Psoas muscle (tissue), 8 donors: Measurements from ENCODE around the gene SLC35A4. TPM values are rescaled to one million over a fixed set of nuclear protein-coding genes. Genes with fewer than 3 reads are reported as not detected.
"Not testable (repeated sequence)": the region's sequence is repeated elsewhere in the genome, so short reads cannot be mapped to it uniquely, and the experiment has no call there.

Experiments used
- ATAC-seq, 4 donors: fragments of 200-7000 bp; cut with Tn5 transposase; one replicate each; pipeline ENCODE4 v1.9.1; 2020; ENCODE audit warnings: moderate library complexity in 3 of 4, mild to moderate bottlenecking in 2 of 4
- DNase-seq, 2 donors: peaks; one replicate each; pipeline ENCODE4 v3.0.0-alpha.2; 2020
- H3K27ac ChIP-seq: fragments of 200-600 bp; one replicate; pipeline ENCODE4 v1.8.0; 2022
- H3K27me3 ChIP-seq, 3 donors: fragments of 200-600 bp in 1 of 3; one replicate each; pipeline versions ENCODE4 v1.6.1 to v1.8.0; 2013 to 2022; ENCODE audit warnings: low read length in 2 of 3, mild to moderate bottlenecking in 2 of 3, moderate library complexity in 1 of 3; ENCODE audit not compliant: insufficient read depth in 3 of 3
- H3K36me3 ChIP-seq, 2 donors: fragments of 200-600 bp in 1 of 2; one replicate each; pipeline versions ENCODE4 v1.6.1 to v1.8.0; 2013 to 2022; ENCODE audit warnings: low read depth in 1 of 2, mild to moderate bottlenecking in 1 of 2, moderate library complexity in 1 of 2; ENCODE audit not compliant: insufficient read depth in 1 of 2
- H3K4me1 ChIP-seq: fragments of 200-600 bp; one replicate; pipeline ENCODE4 v1.8.0; 2022
- H3K4me3 ChIP-seq: fragments of 200-600 bp; one replicate; pipeline ENCODE4 v1.8.0; 2022; ENCODE audit warnings: mild to moderate bottlenecking
- H3K9me3 ChIP-seq: fragments of 200-600 bp; one replicate; pipeline ENCODE4 v1.8.0; 2022
- WGBS, 3 donors: extraction: QIAGEN DNeasy Blood & Tissue Kit; methylation state at CpG; one replicate each; pipeline versions ENCODE4 v1.1.6 to v1.1.7; 2013; 5-methylcytosine and 5-hydroxymethylcytosine counted together
- intact Hi-C, 2 donors: fragments of 100-400 bp; cut with DNase I; formaldehyde crosslinking; loops; one replicate each; pipeline versions ENCODE4 v1.11.0 to v1.14.2; 2022
- polyA plus RNA-seq, 3 donors: library from polyadenylated mRNA; stranded (reverse); fragments of 200-250 nt; gene quantifications; one replicate each; pipeline ENCODE4 v1.2.3, GENCODE V29; 2013
- total RNA-seq, 4 donors: library from RNA; stranded (reverse); fragmentation: NEBNext Ultra II Directional in 2 of 4; extraction: Animal tissue kit (Norgen Biotek cat#: 25700) in 2 of 4; gene quantifications; one replicate each; pipeline versions ENCODE4 v1.2.1 to v1.2.4, GENCODE V29; 2021 to 2023
- TF ChIP-seq, protein P1 (sequence below): fragments of 200-600 bp; IDR thresholded peaks from one replicate; pipeline ENCODE4 v1.8.0; 2022; ENCODE audit warnings: antibody characterized with exemption
- donor health status: healthy with polysubstance abuse.
- donor health status: DM: no; HTN: no; CAD: no; lungs with moderate emphysema.
- donor health status: Bipolar disorder and iron deficiency.
- donor health status: healthy.
- donor health status: DM: yes; HTN: yes; CAD: no.
- donor health status: DM: no; HTN: no; CAD: no.
- donor health status: DM: no; HTN: no; CAD: no.
- donor health status: DM: yes; HTN: yes; CAD: no.

Gene SLC35A4
- total and polyA plus RNA-seq, 7 donors = 49.9 to 149 (median 108) TPM

DNA sequence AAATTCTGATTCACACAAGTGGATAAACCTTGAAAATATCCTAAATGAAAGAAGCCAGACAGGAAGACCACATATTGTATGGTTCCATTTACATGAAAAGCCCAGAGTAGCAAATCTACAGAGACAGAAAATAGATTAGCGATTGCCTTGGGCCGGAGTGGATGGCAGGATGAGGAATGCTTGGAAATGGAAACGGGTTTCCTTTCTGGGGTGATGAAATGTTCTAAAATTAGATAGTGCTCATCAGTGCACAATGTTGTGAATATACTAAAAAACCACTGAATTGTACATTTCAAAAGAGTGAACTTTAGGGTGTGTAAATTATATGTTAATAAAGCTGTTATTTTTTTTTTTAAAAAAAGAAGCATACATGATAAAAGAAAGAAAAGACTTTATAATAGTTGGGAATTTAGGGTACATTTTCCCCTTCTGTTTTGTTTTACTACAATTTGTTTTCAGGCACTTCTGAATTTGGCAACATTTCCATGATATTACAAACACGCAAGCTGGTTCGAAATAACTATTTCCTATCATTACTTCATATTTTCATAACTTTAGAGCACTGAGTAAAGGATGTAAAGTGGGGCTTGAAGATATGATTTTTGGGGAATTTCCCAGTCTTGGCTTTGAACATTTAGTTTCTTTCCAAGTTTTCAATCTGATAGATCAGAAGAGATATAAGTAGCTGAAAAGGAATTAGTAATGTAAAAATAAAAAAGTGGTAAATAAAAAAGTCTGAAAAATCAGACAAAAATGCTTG is 23.9 kb downstream of the SLC35A4 start:
- H3K4me1 ChIP-seq = peaks cover 11% of the 10 kb centered on the region
- ATAC-seq (peak; percentile 73 to 85 (median 76)), DNase-seq (no peak)
- H3K9me3 ChIP-seq = no peaks in the 10 kb centered on the region
- TF ChIP-seq, protein P1, sequence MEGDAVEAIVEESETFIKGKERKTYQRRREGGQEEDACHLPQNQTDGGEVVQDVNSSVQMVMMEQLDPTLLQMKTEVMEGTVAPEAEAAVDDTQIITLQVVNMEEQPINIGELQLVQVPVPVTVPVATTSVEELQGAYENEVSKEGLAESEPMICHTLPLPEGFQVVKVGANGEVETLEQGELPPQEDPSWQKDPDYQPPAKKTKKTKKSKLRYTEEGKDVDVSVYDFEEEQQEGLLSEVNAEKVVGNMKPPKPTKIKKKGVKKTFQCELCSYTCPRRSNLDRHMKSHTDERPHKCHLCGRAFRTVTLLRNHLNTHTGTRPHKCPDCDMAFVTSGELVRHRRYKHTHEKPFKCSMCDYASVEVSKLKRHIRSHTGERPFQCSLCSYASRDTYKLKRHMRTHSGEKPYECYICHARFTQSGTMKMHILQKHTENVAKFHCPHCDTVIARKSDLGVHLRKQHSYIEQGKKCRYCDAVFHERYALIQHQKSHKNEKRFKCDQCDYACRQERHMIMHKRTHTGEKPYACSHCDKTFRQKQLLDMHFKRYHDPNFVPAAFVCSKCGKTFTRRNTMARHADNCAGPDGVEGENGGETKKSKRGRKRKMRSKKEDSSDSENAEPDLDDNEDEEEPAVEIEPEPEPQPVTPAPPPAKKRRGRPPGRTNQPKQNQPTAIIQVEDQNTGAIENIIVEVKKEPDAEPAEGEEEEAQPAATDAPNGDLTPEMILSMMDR = no peak
- H3K36me3 ChIP-seq = no peaks in the 10 kb centered on the region
- no peak overlapping the region for H3K4me3 ChIP-seq
- peak overlapping the region; percentile 36 for H3K27ac ChIP-seq
- intact Hi-C loops = no loop called here
- H3K27me3 ChIP-seq = no peaks in the 10 kb centered on the region
- 22 to 35% (median 31%) methylated on average over 5 of the region's 5 CpGs for WGBS, 3 donors

DNA sequence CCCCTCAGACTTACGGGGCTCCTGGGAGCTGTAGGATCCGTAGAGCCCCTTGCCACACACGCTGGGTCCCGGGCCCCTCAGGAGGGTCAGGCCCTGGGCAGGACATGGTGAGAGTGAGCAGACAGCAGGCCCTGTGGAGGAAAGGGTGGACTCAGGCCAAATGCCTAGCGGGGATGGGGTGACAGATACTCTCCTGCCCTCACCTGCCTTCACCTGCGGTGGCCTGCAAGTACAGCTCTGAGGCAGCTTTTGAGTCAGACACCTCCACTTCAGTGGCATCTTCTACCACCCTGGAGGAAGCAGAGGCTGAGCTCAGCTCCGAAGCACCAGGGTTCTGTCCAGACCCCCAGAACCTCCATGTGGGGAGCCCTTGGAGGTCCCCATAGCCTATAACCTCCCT is 26.2 kb downstream of the SLC35A4 start:
- DNase-seq (no peak), ATAC-seq (no peak)
- no peaks in the 10 kb centered on the region for H3K27me3 ChIP-seq
- no peak overlapping the region for H3K4me3 ChIP-seq
- H3K36me3 ChIP-seq = no peaks in the 10 kb centered on the region
- H3K9me3 ChIP-seq = no peaks in the 10 kb centered on the region
- H3K27ac ChIP-seq = no peak overlapping the region
- WGBS, 3 donors = 77 to 87% (median 85%) methylated on average over 7 of the region's 7 CpGs
- TF ChIP-seq, protein P1 = no peak
- H3K4me1 ChIP-seq = peaks cover 11% of the 10 kb centered on the region
- intact Hi-C loops = no loop called here

DNA sequence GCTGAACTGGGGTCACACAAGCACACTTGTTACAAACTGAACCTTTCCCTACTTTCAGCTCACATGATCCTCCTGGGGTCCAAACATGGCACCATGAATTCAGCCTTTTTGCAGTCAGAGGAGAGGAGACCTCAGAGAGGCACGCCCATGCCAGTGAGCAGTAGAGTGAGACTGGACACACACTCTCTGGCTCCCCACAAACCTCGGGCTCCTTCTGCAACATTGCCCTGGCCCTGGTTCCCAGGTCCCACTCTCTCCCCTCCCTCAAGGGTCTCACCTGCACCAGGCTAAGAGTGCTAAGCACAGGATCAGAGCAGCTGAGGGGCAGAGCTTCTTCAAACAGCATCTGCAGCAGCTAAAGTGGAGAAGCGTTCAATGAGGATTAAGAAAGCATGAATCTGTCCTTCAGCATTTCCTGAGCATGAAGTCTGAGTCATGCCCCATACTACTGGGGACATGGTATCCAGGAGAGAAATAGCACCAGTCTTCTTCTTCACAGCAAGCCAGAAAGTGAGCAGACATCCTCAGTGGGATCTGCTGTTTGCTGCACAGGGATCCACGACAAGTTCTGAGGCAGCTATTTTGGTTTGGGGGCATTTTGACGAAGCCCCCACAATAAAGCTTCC is 27.2 kb downstream of the SLC35A4 start:
- ATAC-seq (peak in 1 of 4 donors; percentile 30), DNase-seq (no peak)
- no peak overlapping the region for H3K27ac ChIP-seq
- H3K4me3 ChIP-seq = no peak overlapping the region
- H3K36me3 ChIP-seq = no peaks in the 10 kb centered on the region
- TF ChIP-seq, protein P1 = no peak
- peaks cover 11% of the 10 kb centered on the region for H3K4me1 ChIP-seq
- 68 to 72% (median 69%) methylated on average over 5 of the region's 5 CpGs for WGBS, 3 donors
- H3K27me3 ChIP-seq = no peaks in the 10 kb centered on the region
- no peaks in the 10 kb centered on the region for H3K9me3 ChIP-seq
- intact Hi-C loops = no loop called here

DNA sequence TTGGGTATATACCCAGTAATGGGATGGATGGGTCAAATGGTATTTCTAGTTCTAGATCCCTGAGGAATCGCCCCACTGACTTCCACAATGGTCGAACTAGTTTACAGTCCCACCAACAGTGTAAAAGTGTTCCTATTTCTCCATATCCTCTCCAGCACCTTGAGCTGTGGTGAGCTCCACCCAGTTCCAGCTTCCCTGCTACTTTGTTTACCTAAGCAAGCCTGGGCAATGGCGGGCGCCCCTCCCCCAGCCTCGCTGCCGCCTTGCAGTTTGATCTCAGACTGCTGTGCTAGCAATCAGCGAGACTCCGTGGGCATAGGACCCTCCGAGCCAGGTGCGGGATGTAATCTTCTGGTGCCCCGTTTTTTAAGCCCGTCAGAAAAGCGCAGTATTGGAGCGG is 28.4 kb downstream of the SLC35A4 start:
- 49 to 68% (median 54%) methylated on average over 7 to 12 of the region's 14 CpGs for WGBS, 3 donors
- H3K4me1 ChIP-seq = peaks cover 11% of the 10 kb centered on the region
- DNase-seq, intact Hi-C loops, H3K9me3 ChIP-seq, H3K4me3 ChIP-seq, H3K27ac ChIP-seq, H3K36me3 ChIP-seq, ATAC-seq, H3K27me3 ChIP-seq: not testable (repeated sequence)

DNA sequence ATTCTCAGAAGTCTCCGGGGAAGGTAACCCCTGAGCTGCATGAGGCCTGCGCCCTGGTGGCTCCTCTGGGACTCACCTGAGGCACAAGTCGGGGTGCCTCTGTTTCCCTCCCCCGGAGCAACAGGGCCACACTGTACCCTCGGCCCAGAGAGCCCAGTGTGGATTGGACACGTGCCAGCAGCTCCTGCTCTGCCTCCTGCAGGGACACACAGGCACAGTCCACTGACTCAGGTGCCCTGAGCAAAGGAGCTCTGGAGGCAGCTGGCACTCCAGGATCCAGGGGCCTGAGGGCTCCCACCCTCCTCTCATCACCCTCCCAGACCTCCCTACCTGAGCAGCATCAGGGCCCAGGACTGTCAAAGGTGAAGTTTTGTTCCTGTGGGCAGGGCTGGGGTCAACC is 29.5 kb downstream of the SLC35A4 start:
- intact Hi-C loops = no loop called here
- Histone ChIP-seq H3K4me3 (no peak overlapping the region), H3K27ac (no peak overlapping the region), H3K36me3 (no peaks in the 10 kb centered on the region), H3K9me3 (no peaks in the 10 kb centered on the region), H3K4me1 (no peaks in the 10 kb centered on the region), H3K27me3 (no peaks in the 10 kb centered on the region)
- TF ChIP-seq, protein P1 = no peak
- WGBS, 3 donors = 79 to 86% (median 79%) methylated on average over 6 of the region's 6 CpGs
- no peak for ATAC-seq
- no peak for DNase-seq
